ENCODE measurements around the gene ADH1B.
"Not testable (repeated sequence)": the region's sequence is repeated elsewhere in the genome, so short reads cannot be mapped to it uniquely, and the experiment has no call there.

The ADH1B gene

DNA sequence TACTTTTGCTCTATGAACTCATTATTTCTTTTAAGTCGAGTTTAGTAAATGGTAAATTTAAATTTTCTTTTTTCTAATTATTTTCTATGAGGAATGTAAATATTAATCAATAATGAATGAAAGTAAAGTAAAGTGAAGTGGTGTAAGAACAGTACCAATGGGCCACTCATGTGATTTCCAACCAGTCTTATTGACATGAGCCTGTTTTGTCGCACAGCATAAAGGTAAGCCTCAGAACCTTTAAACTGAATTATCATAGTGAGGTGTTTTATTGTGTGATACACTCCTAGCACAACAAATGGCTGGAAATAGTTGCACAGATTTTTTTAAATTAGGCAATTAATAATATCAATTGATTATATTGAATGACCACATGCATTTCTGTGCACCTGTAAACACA, 30.3 kb upstream of the ADH1B start:
- TF ChIP-seq TAF1 (IDR thresholded peaks at IDR 0.05; ENCODE audit: borderline replicate concordance, low read depth, low read length) = no peak
- TF ChIP-seq POLR2AphosphoS5 (IDR thresholded peaks at IDR 0.05; ENCODE audit: low read depth, low read length) = no peak
- no peak for TF ChIP-seq POLR2A (IDR thresholded peaks at IDR 0.05; ENCODE audit: low read depth, low read length)
- FAIRE-seq = no peak
- no peak for DNase-seq (ENCODE audit: insufficient read length)

DNA sequence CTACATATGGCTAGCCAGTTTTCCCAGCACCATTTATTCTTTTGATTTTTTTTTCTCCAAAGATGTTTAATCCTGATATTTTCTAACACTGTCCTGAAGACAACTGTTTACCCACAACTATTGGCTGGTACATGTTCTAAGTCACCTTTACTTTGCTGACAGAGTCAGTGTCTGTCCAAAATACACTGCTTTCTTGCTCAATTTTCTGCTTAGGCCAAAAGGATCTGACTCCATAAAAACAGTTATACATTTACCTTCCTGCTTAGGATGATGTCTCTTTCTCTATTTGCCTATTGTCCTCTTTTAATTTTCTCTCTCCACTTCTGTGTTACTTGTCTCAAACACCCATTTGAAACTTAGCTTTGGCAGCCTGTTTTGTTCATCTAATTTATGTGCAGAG, 28.1 kb upstream of the ADH1B start:
- DNase-seq (ENCODE audit: insufficient read length) (no peak), FAIRE-seq (no peak)
- TF ChIP-seq POLR2AphosphoS5 (IDR thresholded peaks at IDR 0.05; ENCODE audit: low read depth, low read length) = no peak
- TF ChIP-seq TAF1 (IDR thresholded peaks at IDR 0.05; ENCODE audit: borderline replicate concordance, low read depth, low read length) = no peak

GRCh38 chr4:99342624-99343023, 21.4 kb upstream of the ADH1B start:
- DNase-seq (ENCODE audit: insufficient read length); FAIRE-seq: not testable (repeated sequence)

- FAIRE-seq = no peak
- TF ChIP-seq POLR2A (IDR thresholded peaks at IDR 0.05; ENCODE audit: low read depth, low read length) (no peak), POLR2AphosphoS5 (IDR thresholded peaks at IDR 0.05; ENCODE audit: low read depth, low read length) (no peak), TAF1 (IDR thresholded peaks at IDR 0.05; ENCODE audit: borderline replicate concordance, low read depth, low read length) (no peak)
- no peak for DNase-seq (ENCODE audit: insufficient read length)
These were observed 20.2 kb upstream of the ADH1B start for GRCh38 chr4:99341426-99341825.

GRCh38 chr4:99339172-99339571, 18.0 kb upstream of the ADH1B start:
- TF ChIP-seq TAF1 (IDR thresholded peaks at IDR 0.05; ENCODE audit: borderline replicate concordance, low read depth, low read length) = no peak
- no peak for TF ChIP-seq POLR2AphosphoS5 (IDR thresholded peaks at IDR 0.05; ENCODE audit: low read depth, low read length)
- TF ChIP-seq POLR2A (IDR thresholded peaks at IDR 0.05; ENCODE audit: low read depth, low read length) = no peak
- FAIRE-seq (no peak), DNase-seq (ENCODE audit: insufficient read length) (no peak)

GRCh38 chr4:99336553-99336952, 15.4 kb upstream of the ADH1B start:
- no peak for DNase-seq (ENCODE audit: insufficient read length)
- no peak for FAIRE-seq
- TF ChIP-seq POLR2A (IDR thresholded peaks at IDR 0.05; ENCODE audit: low read depth, low read length) = no peak
- no peak for TF ChIP-seq POLR2AphosphoS5 (IDR thresholded peaks at IDR 0.05; ENCODE audit: low read depth, low read length)
- TF ChIP-seq TAF1 (IDR thresholded peaks at IDR 0.05; ENCODE audit: borderline replicate concordance, low read depth, low read length) = no peak

DNA sequence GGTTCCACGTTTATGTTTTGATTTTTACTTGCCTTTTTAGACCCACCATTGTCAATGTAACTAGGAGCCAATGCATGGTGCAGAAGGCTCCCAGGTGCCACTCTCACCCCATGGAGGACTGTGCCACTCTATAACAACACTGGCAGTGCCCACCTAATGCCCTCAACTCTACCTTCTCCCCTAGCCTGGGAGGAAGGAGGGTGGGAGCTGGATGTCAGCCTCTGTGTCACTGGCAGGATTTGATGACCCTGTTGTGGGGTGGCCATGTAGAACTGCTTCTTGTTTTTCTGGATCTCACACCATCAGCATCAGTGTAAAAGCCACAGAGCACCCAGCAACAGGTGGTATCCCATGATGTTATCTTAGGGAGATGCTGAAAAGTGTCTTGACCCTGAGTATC, 13.7 kb upstream of the ADH1B start:
- no peak for TF ChIP-seq POLR2A (IDR thresholded peaks at IDR 0.05; ENCODE audit: low read depth, low read length)
- no peak for TF ChIP-seq POLR2AphosphoS5 (IDR thresholded peaks at IDR 0.05; ENCODE audit: low read depth, low read length)
- TF ChIP-seq TAF1 (IDR thresholded peaks at IDR 0.05; ENCODE audit: borderline replicate concordance, low read depth, low read length) = no peak
- FAIRE-seq (no peak), DNase-seq (ENCODE audit: insufficient read length) (no peak)

DNA sequence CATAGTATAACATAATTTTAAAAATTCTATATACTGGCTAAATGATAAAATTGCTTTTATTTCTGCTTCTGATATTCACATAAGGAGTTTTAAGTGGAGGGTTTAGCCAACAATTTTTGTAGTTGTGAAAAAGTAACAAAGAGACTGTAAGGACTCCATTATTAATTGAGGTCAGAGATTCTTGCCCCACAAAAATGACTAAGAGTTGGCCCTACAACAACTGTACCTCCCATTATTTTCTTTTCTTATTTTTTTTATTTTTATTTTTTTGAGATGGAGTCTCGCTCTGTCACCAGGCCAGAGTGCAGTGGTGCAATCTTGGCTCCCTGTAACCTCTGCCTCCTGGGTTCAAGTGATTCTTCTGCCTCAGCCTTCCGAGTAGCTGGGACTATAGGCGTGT, 9.4 kb upstream of the ADH1B start:
- TF ChIP-seq POLR2AphosphoS5 (IDR thresholded peaks at IDR 0.05; ENCODE audit: low read depth, low read length) (no peak), POLR2A (IDR thresholded peaks at IDR 0.05; ENCODE audit: low read depth, low read length) (no peak), TAF1 (IDR thresholded peaks at IDR 0.05; ENCODE audit: borderline replicate concordance, low read depth, low read length) (no peak)
- FAIRE-seq (no peak), DNase-seq (ENCODE audit: insufficient read length) (no peak)

GRCh38 chr4:99329876-99330275, 8.7 kb upstream of the ADH1B start:
- TF ChIP-seq TAF1 (IDR thresholded peaks at IDR 0.05; ENCODE audit: borderline replicate concordance, low read depth, low read length) (no peak), POLR2AphosphoS5 (IDR thresholded peaks at IDR 0.05; ENCODE audit: low read depth, low read length) (no peak), POLR2A (IDR thresholded peaks at IDR 0.05; ENCODE audit: low read depth, low read length) (no peak)
- FAIRE-seq = no peak
- DNase-seq (ENCODE audit: insufficient read length) = no peak

DNA sequence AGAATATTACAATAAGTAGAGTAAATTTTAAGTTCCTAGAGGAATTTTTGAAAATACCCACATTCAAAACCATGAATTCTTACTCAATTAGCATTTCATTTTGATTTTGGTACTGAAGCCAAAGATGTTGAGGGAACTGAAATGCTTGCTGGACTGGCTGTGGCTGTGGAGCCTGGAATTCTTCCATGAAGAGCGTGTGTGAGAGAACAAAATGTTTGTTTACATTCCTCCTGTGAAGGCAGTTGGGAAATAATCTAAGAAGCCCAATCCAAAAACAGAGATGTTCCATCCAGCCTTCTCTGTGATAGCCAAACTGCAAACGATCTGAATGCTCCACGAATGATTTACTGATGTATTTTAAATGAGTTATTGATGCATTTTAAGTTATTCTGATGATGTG, 3.8 kb upstream of the ADH1B start:
- no peak for TF ChIP-seq POLR2AphosphoS5 (IDR thresholded peaks at IDR 0.05; ENCODE audit: low read depth, low read length)
- no peak for TF ChIP-seq TAF1 (IDR thresholded peaks at IDR 0.05; ENCODE audit: borderline replicate concordance, low read depth, low read length)
- TF ChIP-seq POLR2A (IDR thresholded peaks at IDR 0.05; ENCODE audit: low read depth, low read length) = no peak
- no peak for DNase-seq (ENCODE audit: insufficient read length)
- FAIRE-seq = no peak

DNA sequence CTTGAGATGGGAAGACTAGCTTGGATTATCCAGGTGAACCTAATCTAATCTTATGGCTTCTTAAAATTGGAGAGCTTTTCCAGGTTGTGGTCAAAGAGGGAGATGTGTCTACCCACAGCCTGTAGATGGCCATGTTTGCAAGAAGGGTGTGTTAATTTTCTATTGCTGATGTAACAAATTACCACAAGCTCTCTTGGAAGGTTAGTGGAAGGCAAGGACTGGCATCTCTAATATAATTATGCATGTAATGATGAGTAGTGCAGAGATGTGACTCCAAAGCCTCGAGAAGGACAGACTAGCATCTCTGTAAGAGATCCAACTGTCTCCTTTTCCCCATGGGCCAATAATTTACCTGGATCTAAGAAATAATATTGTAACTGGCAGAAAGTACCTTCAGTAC, 3.2 kb upstream of the ADH1B start:
- FAIRE-seq = no peak
- TF ChIP-seq POLR2A (IDR thresholded peaks at IDR 0.05; ENCODE audit: low read depth, low read length) = no peak
- TF ChIP-seq TAF1 (IDR thresholded peaks at IDR 0.05; ENCODE audit: borderline replicate concordance, low read depth, low read length) = no peak
- TF ChIP-seq POLR2AphosphoS5 (IDR thresholded peaks at IDR 0.05; ENCODE audit: low read depth, low read length) = no peak
- DNase-seq (ENCODE audit: insufficient read length) = no peak

DNA sequence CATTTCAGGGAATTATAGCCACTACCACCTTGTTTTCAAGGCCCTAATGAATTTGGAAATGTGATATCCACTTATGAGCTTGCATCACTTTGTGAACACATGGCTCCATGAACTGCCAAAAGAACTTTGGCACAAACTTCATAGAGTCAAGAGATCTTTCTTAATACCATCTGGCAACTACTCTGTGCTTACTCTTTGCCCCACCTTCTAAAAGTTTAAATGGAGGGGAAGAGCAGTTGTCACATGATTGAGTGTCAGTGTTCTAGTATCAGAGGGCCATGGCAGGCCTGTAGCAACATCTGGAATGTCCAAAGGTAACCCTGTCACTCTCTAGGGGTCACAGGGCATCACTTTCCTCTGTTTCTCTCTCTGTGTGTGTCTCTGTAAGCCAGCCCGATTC, 2.6 kb upstream of the ADH1B start:
- TF ChIP-seq TAF1 (IDR thresholded peaks at IDR 0.05; ENCODE audit: borderline replicate concordance, low read depth, low read length) (no peak), POLR2A (IDR thresholded peaks at IDR 0.05; ENCODE audit: low read depth, low read length) (no peak), POLR2AphosphoS5 (IDR thresholded peaks at IDR 0.05; ENCODE audit: low read depth, low read length) (no peak)
- FAIRE-seq = no peak
- DNase-seq (ENCODE audit: insufficient read length) = no peak

DNA sequence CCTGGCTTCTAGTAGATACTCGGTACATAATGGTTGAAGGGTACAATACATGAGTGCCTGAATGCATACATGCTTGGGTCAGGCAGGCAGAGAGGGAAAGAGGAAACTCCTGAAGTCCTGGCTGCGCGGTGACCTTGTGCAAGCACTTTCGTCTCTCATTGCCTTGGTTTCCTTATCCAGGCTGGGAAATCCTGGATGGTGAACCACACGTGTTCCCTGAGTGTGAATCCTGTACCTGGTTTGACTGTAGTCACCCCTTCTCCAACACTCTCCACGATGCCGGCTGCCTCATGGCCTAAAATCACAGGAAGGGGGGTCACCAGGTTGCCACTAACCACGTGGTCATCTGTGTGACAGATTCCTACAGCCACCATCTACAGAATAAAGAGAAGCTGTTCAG, 3.4 kb downstream of the ADH1B start:
- not testable (repeated sequence) for DNase-seq (ENCODE audit: insufficient read length); FAIRE-seq
